Sigmoid colon (tissue), 7 donors: ENCODE data around the gene LARP4B. TPM values are rescaled to one million over a fixed set of nuclear protein-coding genes. Genes with fewer than 3 reads are reported as not detected.

Experiments
- DNase-seq: peaks from one replicate; pipeline ENCODE4 v3.0.0-alpha.2; 2019
- H3K27ac ChIP-seq, 4 donors: fragments of 200-600 bp; sonication (generic); one replicate each; pipeline ENCODE4 v1.5.1; 2016 to 2019; ENCODE audit warnings: mild to moderate bottlenecking in 1 of 4
- H3K27me3 ChIP-seq, 3 donors: fragments of 200-600 bp; sonication (generic); one replicate each; pipeline ENCODE4 v1.5.1; 2019; ENCODE audit warnings: mild to moderate bottlenecking in 1 of 3
- H3K36me3 ChIP-seq, 4 donors: fragments of 200-600 bp; sonication (generic); one replicate each; pipeline ENCODE4 v1.5.1; 2016 to 2019
- H3K4me1 ChIP-seq, 4 donors: fragments of 200-600 bp; sonication (generic); one replicate each; pipeline ENCODE4 v1.5.1; 2017 to 2019
- H3K4me3 ChIP-seq, 4 donors: fragments of 200-600 bp; sonication (generic); one replicate each; pipeline ENCODE4 v1.5.1; 2017 to 2019; ENCODE audit warnings: mild to moderate bottlenecking in 2 of 4, moderate library complexity in 1 of 4
- H3K9me3 ChIP-seq, 4 donors: fragments of 200-600 bp in 3 of 4; sonication (generic) in 3 of 4; one replicate each; pipeline versions ENCODE4 v1.5.1 to v1.6.1; 2013 to 2019
- EP300 ChIP-seq, 4 donors: sonication (generic); formaldehyde crosslinking; IDR thresholded peaks; one replicate each; pipeline ENCODE4 v1.6.1; 2017; ENCODE audit warnings: antibody characterized with exemption in 4 of 4
- POLR2A ChIP-seq, 2 donors: fragments of 450-650 bp; IDR thresholded peaks; one replicate each; pipeline ENCODE4 v1.6.1; 2016; ENCODE audit warnings: antibody characterized with exemption in 2 of 2, mild to moderate bottlenecking in 2 of 2, moderate library complexity in 2 of 2
- POLR2AphosphoS5 ChIP-seq, 4 donors: sonication (generic); formaldehyde crosslinking; IDR thresholded peaks; one replicate each; pipeline ENCODE4 v1.6.1; 2017; ENCODE audit warnings: antibody characterized with exemption in 4 of 4
- WGBS, 2 donors: extraction: QIAGEN DNeasy Blood & Tissue Kit; methylation state at CpG; one replicate each; pipeline ENCODE4 v1.1.7; 2013; 5-methylcytosine and 5-hydroxymethylcytosine counted together
- intact Hi-C: fragments of 100-400 bp; cut with DNase I; formaldehyde crosslinking; loops from one replicate; pipeline ENCODE4 v1.15.1; 2023
- polyA plus RNA-seq, 3 donors: library from polyadenylated mRNA; stranded (reverse); fragments of 200-250 nt; gene quantifications; one replicate each; pipeline ENCODE4 v1.2.3, GENCODE V29; 2013
- total RNA-seq, 4 donors: library from RNA; depleted of rRNA; stranded (reverse); fragments of >200 nt; gene quantifications; one replicate each; pipeline ENCODE4 v1.1.0, GENCODE V29; 2016
- TF ChIP-seq, protein P1 (sequence below), 4 experiments: fragments of 450-650 bp in 3 of 4; fragments of 200-600 bp in 1 of 4; IDR thresholded peaks; one replicate each; pipeline ENCODE4 v1.5.1; 2016 to 2019; ENCODE audit warnings: antibody characterized with exemption in 4 of 4, mild to moderate bottlenecking in 3 of 4, moderate library complexity in 2 of 4
- donor health status: healthy with polysubstance abuse.
- donor health status: Bipolar disorder and iron deficiency.
- donor health status: healthy.

The LARP4B gene
- total and polyA plus RNA-seq, 7 donors: 11.4 to 57.6 (median 31.9) TPM

DNA sequence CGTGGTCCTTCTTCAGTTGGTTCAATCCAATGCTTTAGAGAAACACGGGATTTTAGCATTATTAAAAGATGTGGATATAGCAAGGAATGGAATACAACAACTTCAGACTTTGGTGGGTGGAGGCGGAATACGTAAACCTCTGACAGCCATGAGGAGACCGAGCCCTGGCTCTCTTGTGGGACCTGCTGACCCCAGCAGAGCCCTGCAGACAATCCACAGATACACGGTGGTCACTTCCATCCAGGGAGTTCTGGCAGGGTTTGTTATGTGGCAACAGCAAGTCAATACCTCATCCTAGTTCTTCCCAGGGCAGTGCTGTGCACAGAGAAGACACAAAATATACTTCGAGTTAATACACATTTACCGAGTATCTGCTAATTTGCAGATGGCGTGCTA is 123.5 kb downstream of the LARP4B start:
- Histone ChIP-seq H3K9me3 (no peaks in the 10 kb centered on the region), H3K4me3 (no peak overlapping the region), H3K4me1 (peaks cover 0 to 7% (median 0%) of the 10 kb centered on the region in 4 donors), H3K27ac (no peak overlapping the region), H3K27me3 (no peaks in the 10 kb centered on the region), H3K36me3 (peaks cover 10 to 58% (median 36%) of the 10 kb centered on the region in 4 donors)
- TF ChIP-seq POLR2A (IDR thresholded peaks at IDR 0.05) (no peak), POLR2AphosphoS5 (IDR thresholded peaks at IDR 0.05) (no peak), EP300 (IDR thresholded peaks at IDR 0.05) (no peak)
- TF ChIP-seq, protein P1, sequence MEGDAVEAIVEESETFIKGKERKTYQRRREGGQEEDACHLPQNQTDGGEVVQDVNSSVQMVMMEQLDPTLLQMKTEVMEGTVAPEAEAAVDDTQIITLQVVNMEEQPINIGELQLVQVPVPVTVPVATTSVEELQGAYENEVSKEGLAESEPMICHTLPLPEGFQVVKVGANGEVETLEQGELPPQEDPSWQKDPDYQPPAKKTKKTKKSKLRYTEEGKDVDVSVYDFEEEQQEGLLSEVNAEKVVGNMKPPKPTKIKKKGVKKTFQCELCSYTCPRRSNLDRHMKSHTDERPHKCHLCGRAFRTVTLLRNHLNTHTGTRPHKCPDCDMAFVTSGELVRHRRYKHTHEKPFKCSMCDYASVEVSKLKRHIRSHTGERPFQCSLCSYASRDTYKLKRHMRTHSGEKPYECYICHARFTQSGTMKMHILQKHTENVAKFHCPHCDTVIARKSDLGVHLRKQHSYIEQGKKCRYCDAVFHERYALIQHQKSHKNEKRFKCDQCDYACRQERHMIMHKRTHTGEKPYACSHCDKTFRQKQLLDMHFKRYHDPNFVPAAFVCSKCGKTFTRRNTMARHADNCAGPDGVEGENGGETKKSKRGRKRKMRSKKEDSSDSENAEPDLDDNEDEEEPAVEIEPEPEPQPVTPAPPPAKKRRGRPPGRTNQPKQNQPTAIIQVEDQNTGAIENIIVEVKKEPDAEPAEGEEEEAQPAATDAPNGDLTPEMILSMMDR (IDR thresholded peaks at IDR 0.05): no peak
- intact Hi-C loops: no loop called here
- DNase-seq: no peak
- WGBS, 2 donors: 90 to 93% methylated on average over 9 of the region's 9 CpGs

DNA sequence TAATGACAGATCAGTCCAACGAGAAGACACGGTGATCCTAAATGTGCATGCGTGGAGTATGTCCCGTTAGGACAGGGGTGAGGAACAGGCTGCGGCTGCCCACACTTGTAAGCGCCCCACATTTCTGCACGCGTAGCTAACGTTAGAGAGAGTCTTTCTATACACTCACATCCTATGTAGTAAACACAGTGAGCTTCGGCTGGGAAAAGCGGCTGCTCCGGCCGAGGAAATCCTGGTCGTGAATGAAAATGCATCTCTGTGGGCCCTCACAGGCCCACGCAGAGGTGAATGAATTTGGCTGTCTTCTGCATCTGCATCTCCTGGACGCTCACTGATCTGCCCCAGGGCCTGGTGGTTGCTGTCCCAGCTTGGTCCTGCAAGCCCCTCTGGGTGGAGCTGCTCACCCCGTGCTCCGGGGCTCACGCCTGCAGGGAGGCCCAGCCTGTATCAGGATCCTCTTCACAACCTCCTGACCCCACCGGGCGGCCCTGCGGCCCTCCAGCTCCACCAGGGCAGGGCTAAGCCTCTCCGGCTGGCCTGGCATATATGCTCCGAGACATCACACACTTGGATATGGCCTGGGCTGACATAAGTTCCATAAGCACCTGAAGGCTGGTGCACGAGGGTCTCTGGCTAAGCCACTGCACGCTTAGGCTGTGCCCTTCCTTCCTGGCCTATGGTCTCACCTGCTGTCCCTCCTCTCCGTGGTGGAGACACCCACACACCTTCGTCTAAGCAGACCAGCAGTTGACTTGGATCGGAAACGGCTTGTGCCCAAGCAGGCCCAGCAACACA is 124.1 kb downstream of the LARP4B start:
- Histone ChIP-seq H3K4me1 (peaks cover 0 to 7% (median 0%) of the 10 kb centered on the region in 4 donors), H3K9me3 (no peaks in the 10 kb centered on the region), H3K27ac (no peak overlapping the region), H3K4me3 (no peak overlapping the region), H3K27me3 (no peaks in the 10 kb centered on the region), H3K36me3 (peaks cover 10 to 52% (median 32%) of the 10 kb centered on the region in 4 donors)
- DNase-seq: no peak
- intact Hi-C loops: no loop called here
- TF ChIP-seq POLR2AphosphoS5 (IDR thresholded peaks at IDR 0.05): no peak
- TF ChIP-seq, protein P1 (IDR thresholded peaks at IDR 0.05): no peak
- no peak for TF ChIP-seq EP300 (IDR thresholded peaks at IDR 0.05)
- TF ChIP-seq POLR2A (IDR thresholded peaks at IDR 0.05): no peak
- WGBS, 2 donors: 94% methylated on average over 30 of the region's 30 CpGs

DNA sequence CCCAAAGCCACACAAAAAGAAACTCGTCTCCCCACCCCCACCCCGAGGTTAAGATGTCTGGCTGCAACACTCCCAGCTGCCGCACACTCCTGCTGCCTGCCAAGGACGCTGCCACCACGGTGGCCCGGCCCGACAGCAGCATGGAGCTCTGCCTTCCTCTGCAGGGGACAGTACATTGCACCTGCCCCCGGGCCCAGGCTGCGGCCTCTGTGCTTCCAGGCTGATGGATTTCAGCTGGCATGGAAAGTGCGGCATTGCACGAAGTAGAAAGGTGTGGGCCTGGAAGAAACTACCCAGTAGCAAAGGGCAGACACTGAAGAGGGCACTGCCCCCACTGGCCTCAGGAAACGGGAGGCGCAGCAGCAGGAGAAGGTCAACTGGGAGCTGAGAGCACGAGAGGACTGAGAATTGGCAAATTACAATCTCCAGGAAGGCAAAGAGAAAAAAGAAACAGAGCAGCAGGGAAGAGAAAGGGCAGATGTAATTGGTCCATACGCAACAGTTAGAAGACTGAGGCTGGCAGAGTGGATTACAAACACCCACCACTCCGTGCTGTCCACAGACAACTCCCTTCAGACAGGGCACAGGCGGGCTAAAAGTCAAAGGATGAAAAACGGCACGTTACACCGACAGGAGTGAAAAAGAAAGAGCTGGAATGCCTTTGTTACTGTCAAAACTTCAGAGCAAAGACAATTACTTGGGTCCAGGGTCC is 124.9 kb downstream of the LARP4B start:
- Histone ChIP-seq H3K9me3 (no peaks in the 10 kb centered on the region), H3K27ac (no peak overlapping the region), H3K36me3 (peaks cover 5 to 45% (median 25%) of the 10 kb centered on the region in 4 donors), H3K4me1 (peaks cover 0 to 7% (median 0%) of the 10 kb centered on the region in 4 donors), H3K4me3 (no peak overlapping the region), H3K27me3 (no peaks in the 10 kb centered on the region)
- intact Hi-C loops: no loop called here
- no peak for DNase-seq
- TF ChIP-seq EP300 (IDR thresholded peaks at IDR 0.05) (no peak), POLR2AphosphoS5 (IDR thresholded peaks at IDR 0.05) (no peak), POLR2A (IDR thresholded peaks at IDR 0.05) (no peak)
- TF ChIP-seq, protein P1 (IDR thresholded peaks at IDR 0.05): no peak
- WGBS, 2 donors: 85 to 88% methylated on average over 20 of the region's 20 CpGs

DNA sequence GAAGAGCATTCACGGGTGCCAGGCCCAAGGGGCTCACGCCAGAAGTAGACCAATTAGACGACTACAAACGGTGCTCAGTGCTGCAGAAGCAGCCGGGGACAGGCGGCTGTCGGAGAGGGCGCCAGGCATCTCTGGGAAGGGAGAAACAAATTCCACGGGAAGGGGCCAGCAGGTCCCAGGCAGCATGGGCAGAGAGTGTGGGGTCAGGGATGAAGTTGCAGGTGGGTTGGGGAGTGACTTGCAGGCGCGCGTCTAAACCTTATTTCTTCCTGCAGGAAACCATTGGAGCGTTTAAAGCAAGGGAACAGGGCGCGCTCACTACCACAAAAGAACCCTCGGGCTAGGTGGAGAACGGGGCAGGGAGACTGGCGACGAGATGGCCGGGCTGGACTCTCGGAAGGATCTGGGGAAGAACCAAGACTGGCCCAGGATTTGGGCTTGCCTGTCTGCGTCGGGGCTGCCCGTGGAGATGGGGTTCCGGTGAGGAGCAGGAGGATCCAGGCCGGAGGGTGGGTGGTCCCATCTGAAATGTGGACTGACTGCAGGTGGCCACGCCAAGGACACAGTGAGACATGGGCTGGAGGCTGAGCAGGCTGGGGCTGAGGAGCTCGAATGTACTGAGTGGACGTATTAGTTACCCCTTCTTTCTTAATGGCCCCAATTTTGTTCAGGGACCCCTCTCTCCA is 125.7 kb downstream of the LARP4B start:
- intact Hi-C loops: no loop called here
- H3K4me3 ChIP-seq: no peak overlapping the region
- H3K4me1 ChIP-seq: peaks cover 0 to 7% (median 0%) of the 10 kb centered on the region in 4 donors
- H3K27me3 ChIP-seq: no peaks in the 10 kb centered on the region
- H3K36me3 ChIP-seq: peaks cover 4 to 36% (median 19%) of the 10 kb centered on the region in 4 donors
- no peak overlapping the region for H3K27ac ChIP-seq
- TF ChIP-seq, protein P1 (IDR thresholded peaks at IDR 0.05): no peak
- TF ChIP-seq EP300 (IDR thresholded peaks at IDR 0.05): no peak
- TF ChIP-seq POLR2AphosphoS5 (IDR thresholded peaks at IDR 0.05): no peak
- TF ChIP-seq POLR2A (IDR thresholded peaks at IDR 0.05): no peak
- DNase-seq: no peak
- H3K9me3 ChIP-seq: no peaks in the 10 kb centered on the region
- WGBS, 2 donors: 93 to 94% methylated on average over 29 of the region's 29 CpGs
